ENCODE results near the gene AOAH.

AOAH gene

GRCh38 chr7:36599645-36600313 is 124.5 kb downstream of the AOAH start:
- no peak for DNase-seq

GRCh38 chr7:36598054-36598674 is 126.1 kb downstream of the AOAH start:
- DNase-seq: no peak

GRCh38 chr7:36597090-36597773 is 127.1 kb downstream of the AOAH start:
- DNase-seq: no peak

- no peak for DNase-seq
Measured at GRCh38 chr7:36594445-36594844, 129.8 kb downstream of the AOAH start.

- no peak for DNase-seq
Measured at GRCh38 chr7:36591636-36592035, 132.7 kb downstream of the AOAH start.

GRCh38 chr7:36589391-36589790 is 134.9 kb downstream of the AOAH start:
- no peak for DNase-seq

GRCh38 chr7:36583318-36583717 is 141.0 kb downstream of the AOAH start:
- no peak for DNase-seq

- DNase-seq: no peak
Measured at GRCh38 chr7:36575832-36576231, 148.5 kb downstream of the AOAH start.

GRCh38 chr7:36573066-36573465 is 151.2 kb downstream of the AOAH start:
- no peak for DNase-seq

- DNase-seq: no peak
Measured at GRCh38 chr7:36571190-36571560, 153.1 kb downstream of the AOAH start.

- DNase-seq: no peak
Measured at GRCh38 chr7:36570528-36571189, 153.6 kb downstream of the AOAH start.

GRCh38 chr7:36568452-36568849 is 155.8 kb downstream of the AOAH start:
- DNase-seq: no peak

- DNase-seq: no peak
Measured at GRCh38 chr7:36567699-36568451, 156.4 kb downstream of the AOAH start.

GRCh38 chr7:36565792-36566356 is 158.4 kb downstream of the AOAH start:
- no peak for DNase-seq

- DNase-seq: no peak
Measured at GRCh38 chr7:36564489-36564888, 159.8 kb downstream of the AOAH start.

GRCh38 chr7:36563706-36564327 is 160.5 kb downstream of the AOAH start:
- DNase-seq: no peak

- no peak for DNase-seq
Measured at GRCh38 chr7:36562121-36562520, 162.2 kb downstream of the AOAH start.

- no peak for DNase-seq
Measured at GRCh38 chr7:36549029-36549428, 175.3 kb downstream of the AOAH start.

- no peak for DNase-seq
Measured at GRCh38 chr7:36547416-36547815, 176.9 kb downstream of the AOAH start.

GRCh38 chr7:36546331-36546730 is 178.0 kb downstream of the AOAH start:
- no peak for DNase-seq

- no peak for DNase-seq
Measured at GRCh38 chr7:36545291-36545690, 179.0 kb downstream of the AOAH start.

- no peak for DNase-seq
Measured at GRCh38 chr7:36538126-36538525, 186.2 kb downstream of the AOAH start.
